Neural progenitor cell (in vitro differentiated cells): ENCODE data around the gene ITGA1.

Source experiments
- EZH2 ChIP-seq: fragments of 200-600 bp; sonication (generic); IDR thresholded peaks from 2 replicates; pipeline ENCODE4 v1.6.1; 2017; ENCODE audit warnings: antibody characterized with exemption, mild to moderate bottlenecking, moderate library complexity
- TF ChIP-seq, protein P1 (sequence below): fragments of 200-600 bp; sonication (generic); IDR thresholded peaks from 2 replicates; pipeline ENCODE4 v1.5.1; 2017; ENCODE audit warnings: antibody characterized with exemption, mild to moderate bottlenecking

DNA sequence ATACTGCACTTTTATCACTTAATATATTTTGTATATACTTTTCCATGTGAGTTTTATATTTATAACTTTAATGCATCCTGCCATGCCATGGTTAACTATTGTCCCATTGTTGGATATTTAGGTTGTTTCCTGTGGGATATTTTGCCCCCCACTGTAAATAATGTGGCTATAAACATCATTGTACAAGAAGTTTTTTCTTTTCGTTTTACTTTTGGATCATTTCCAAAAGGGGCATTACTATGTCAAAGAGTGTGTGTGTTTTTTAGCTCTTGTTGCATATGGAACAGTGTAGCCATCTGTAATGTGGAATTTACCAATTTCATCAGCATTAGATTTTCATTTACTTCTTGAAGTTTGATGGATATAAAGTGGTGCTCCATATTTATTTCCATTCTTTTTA lies 214.8 kb downstream of the ITGA1 start:
- TF ChIP-seq, protein P1, sequence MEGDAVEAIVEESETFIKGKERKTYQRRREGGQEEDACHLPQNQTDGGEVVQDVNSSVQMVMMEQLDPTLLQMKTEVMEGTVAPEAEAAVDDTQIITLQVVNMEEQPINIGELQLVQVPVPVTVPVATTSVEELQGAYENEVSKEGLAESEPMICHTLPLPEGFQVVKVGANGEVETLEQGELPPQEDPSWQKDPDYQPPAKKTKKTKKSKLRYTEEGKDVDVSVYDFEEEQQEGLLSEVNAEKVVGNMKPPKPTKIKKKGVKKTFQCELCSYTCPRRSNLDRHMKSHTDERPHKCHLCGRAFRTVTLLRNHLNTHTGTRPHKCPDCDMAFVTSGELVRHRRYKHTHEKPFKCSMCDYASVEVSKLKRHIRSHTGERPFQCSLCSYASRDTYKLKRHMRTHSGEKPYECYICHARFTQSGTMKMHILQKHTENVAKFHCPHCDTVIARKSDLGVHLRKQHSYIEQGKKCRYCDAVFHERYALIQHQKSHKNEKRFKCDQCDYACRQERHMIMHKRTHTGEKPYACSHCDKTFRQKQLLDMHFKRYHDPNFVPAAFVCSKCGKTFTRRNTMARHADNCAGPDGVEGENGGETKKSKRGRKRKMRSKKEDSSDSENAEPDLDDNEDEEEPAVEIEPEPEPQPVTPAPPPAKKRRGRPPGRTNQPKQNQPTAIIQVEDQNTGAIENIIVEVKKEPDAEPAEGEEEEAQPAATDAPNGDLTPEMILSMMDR = no peak
- no peak for TF ChIP-seq EZH2
